Upper lobe of left lung (tissue), 6 donors: Measurements from ENCODE around the gene MPO. TPM values are rescaled to one million over a fixed set of nuclear protein-coding genes. Genes with fewer than 3 reads are reported as not detected.

Experiments used
- ATAC-seq, 2 donors: fragments of 200-7000 bp; cut with Tn5 transposase; one replicate each; pipeline ENCODE4 v1.9.1; 2022; ENCODE audit warnings: mild to moderate bottlenecking in 2 of 2, moderate library complexity in 2 of 2; ENCODE audit not compliant: low FRiP score in 2 of 2
- DNase-seq, 2 donors: peaks; one replicate each; pipeline ENCODE4 v3.0.0-alpha.2; 2019 to 2020
- H3K27ac ChIP-seq, 4 donors: fragments of 200-600 bp; sonication (generic); one replicate each; pipeline ENCODE4 v1.5.1; 2016 to 2019
- H3K27me3 ChIP-seq, 4 donors: fragments of 200-600 bp; sonication (generic); one replicate each; pipeline ENCODE4 v1.5.1; 2017 to 2019
- H3K36me3 ChIP-seq, 4 donors: fragments of 200-600 bp; sonication (generic); one replicate each; pipeline ENCODE4 v1.5.1; 2016 to 2019
- H3K4me1 ChIP-seq, 4 donors: fragments of 200-600 bp; sonication (generic); one replicate each; pipeline ENCODE4 v1.5.1; 2018 to 2019
- H3K4me3 ChIP-seq, 4 donors: fragments of 200-600 bp; sonication (generic); one replicate each; pipeline ENCODE4 v1.5.1; 2017 to 2019; ENCODE audit warnings: mild to moderate bottlenecking in 2 of 4, moderate library complexity in 1 of 4
- H3K9me3 ChIP-seq, 4 donors: fragments of 200-600 bp; sonication (generic); one replicate each; pipeline ENCODE4 v1.5.1; 2018 to 2019
- EP300 ChIP-seq, 4 donors: sonication (generic); formaldehyde crosslinking; IDR thresholded peaks; one replicate each; pipeline ENCODE4 v1.5.1; 2017; ENCODE audit warnings: antibody characterized with exemption in 4 of 4, control low read depth in 2 of 4
- POLR2A ChIP-seq, 4 donors: fragments of 450-650 bp; IDR thresholded peaks; one replicate each; pipeline ENCODE4 v1.5.1; 2016 to 2017; ENCODE audit warnings: antibody characterized with exemption in 4 of 4, mild to moderate bottlenecking in 2 of 4
- POLR2AphosphoS5 ChIP-seq, 2 donors: sonication (generic); formaldehyde crosslinking; IDR thresholded peaks; one replicate each; pipeline ENCODE4 v1.5.1; 2017; ENCODE audit warnings: antibody characterized with exemption in 2 of 2
- WGBS, 2 donors: methylation state at CpG; one replicate each; pipeline ENCODE4 v1.1.5; 2017 to 2018; 5-methylcytosine and 5-hydroxymethylcytosine counted together
- total RNA-seq, 6 donors: library from RNA; depleted of rRNA in 4 of 6; stranded (reverse); fragments of >200 nt in 4 of 6; gene quantifications; one replicate each; pipeline versions ENCODE4 v1.1.0 to v1.2.1, GENCODE V29; 2016 to 2021
- TF ChIP-seq, protein P1 (sequence below), 6 experiments: fragments of 450-650 bp in 4 of 6; fragments of 200-600 bp in 2 of 6; sonication (generic) in 2 of 6; IDR thresholded peaks; one replicate each; pipeline ENCODE4 v1.5.1; 2016 to 2019; ENCODE audit warnings: antibody characterized with exemption in 6 of 6
- donor health status: DM: no; HTN: no; CAD: no; lungs with moderate emphysema.
- donor health status: DM: no; HTN: yes; CAD: no; lungs with severe emphysema.

MPO gene
- total RNA-seq, 6 donors from 2014 or later = 0.71 to 4.6 (median 1.0) TPM

DNA sequence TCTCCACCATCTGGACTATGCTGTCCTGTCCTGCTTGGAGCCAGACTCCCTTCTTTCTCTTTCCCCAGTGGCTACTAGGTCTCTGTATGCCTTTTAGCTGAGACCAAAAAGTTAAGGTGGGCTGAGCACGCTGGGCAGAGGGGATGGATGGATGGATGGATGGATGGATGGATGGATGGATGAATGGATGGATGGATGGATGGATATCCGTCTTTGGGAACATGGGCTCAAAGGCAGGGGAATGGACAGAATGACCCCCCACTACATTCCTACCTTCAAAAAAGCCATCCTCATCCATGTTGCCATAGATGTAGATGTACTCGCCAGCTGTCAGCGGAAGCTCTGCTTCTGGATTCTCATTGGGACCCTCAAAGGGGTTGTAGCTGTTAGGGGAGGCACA, 35.0 kb upstream of the MPO start:
- TF ChIP-seq POLR2AphosphoS5 (IDR thresholded peaks at IDR 0.05) (no peak), POLR2A (IDR thresholded peaks at IDR 0.05) (no peak), EP300 (IDR thresholded peaks at IDR 0.05) (no peak)
- TF ChIP-seq, protein P1, sequence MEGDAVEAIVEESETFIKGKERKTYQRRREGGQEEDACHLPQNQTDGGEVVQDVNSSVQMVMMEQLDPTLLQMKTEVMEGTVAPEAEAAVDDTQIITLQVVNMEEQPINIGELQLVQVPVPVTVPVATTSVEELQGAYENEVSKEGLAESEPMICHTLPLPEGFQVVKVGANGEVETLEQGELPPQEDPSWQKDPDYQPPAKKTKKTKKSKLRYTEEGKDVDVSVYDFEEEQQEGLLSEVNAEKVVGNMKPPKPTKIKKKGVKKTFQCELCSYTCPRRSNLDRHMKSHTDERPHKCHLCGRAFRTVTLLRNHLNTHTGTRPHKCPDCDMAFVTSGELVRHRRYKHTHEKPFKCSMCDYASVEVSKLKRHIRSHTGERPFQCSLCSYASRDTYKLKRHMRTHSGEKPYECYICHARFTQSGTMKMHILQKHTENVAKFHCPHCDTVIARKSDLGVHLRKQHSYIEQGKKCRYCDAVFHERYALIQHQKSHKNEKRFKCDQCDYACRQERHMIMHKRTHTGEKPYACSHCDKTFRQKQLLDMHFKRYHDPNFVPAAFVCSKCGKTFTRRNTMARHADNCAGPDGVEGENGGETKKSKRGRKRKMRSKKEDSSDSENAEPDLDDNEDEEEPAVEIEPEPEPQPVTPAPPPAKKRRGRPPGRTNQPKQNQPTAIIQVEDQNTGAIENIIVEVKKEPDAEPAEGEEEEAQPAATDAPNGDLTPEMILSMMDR (IDR thresholded peaks at IDR 0.05) = no peak
- no peaks in the 10 kb centered on the region for H3K4me1 ChIP-seq
- H3K27ac ChIP-seq = no peak overlapping the region
- no peak overlapping the region for H3K4me3 ChIP-seq
- no peaks in the 10 kb centered on the region for H3K27me3 ChIP-seq
- 90 to 100% methylated on average over 4 of the region's 4 CpGs for WGBS, 2 donors
- DNase-seq = no peak
- H3K36me3 ChIP-seq = no peaks in the 10 kb centered on the region
- H3K9me3 ChIP-seq = no peaks in the 10 kb centered on the region
- no peak for ATAC-seq

DNA sequence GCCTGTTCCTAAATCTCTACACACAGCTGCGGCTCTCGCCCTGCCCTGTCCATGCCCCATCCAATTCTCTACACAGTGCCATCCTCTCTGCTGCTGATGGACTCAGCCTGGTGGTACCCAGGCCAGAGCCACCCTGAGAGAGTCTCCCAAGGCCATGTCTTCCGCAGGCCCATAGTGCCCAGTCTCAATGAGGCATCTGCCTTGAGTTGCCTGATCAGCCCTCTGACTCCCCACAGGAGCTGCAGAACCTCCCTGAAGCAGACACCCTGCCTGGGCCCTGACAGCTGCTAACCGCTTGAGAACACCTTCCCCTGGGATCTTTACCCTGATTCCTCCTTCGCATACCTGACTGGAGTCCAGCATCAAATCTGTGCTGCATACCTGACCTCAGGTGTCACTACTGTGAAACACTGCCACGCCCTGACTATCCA, 34.6 kb upstream of the MPO start:
- TF ChIP-seq POLR2A (IDR thresholded peaks at IDR 0.05) (no peak), POLR2AphosphoS5 (IDR thresholded peaks at IDR 0.05) (no peak), EP300 (IDR thresholded peaks at IDR 0.05) (no peak)
- TF ChIP-seq, protein P1 (IDR thresholded peaks at IDR 0.05) = no peak
- H3K9me3 ChIP-seq = no peaks in the 10 kb centered on the region

DNA sequence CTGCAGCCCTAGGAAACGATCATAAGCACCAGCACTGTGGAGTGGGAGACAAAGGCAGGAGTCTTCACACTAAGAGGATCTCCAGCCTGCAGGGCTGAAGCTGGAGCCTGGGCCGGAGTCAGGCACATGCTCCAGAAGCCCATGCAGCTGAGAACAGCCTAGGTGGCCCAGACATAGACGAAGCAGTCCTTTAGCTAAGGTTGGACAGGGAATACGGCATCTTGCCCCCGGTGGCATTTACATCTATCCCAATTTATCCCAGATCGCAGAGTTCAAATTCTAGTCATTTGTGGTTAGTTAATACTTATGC, 33.9 kb upstream of the MPO start:
- H3K4me3 ChIP-seq = no peak overlapping the region
- H3K27me3 ChIP-seq = no peaks in the 10 kb centered on the region
- no peak overlapping the region for H3K27ac ChIP-seq
- WGBS, 2 donors = 87 to 93% methylated on average over 5 to 6 of the region's 6 CpGs
- ATAC-seq = no peak
- TF ChIP-seq POLR2AphosphoS5 (IDR thresholded peaks at IDR 0.05) = no peak
- H3K4me1 ChIP-seq = no peaks in the 10 kb centered on the region
- H3K36me3 ChIP-seq = no peaks in the 10 kb centered on the region
- DNase-seq = no peak
- no peaks in the 10 kb centered on the region for H3K9me3 ChIP-seq

More for the DNA sequence above, 34.6 kb upstream of the MPO start:
- Histone ChIP-seq H3K36me3 (no peaks in the 10 kb centered on the region), H3K27me3 (no peaks in the 10 kb centered on the region), H3K4me1 (no peaks in the 10 kb centered on the region), H3K27ac (no peak overlapping the region), H3K4me3 (no peak overlapping the region)
- DNase-seq = no peak
- no peak for ATAC-seq
- 90 to 92% methylated on average over 6 of the region's 6 CpGs for WGBS, 2 donors

DNA sequence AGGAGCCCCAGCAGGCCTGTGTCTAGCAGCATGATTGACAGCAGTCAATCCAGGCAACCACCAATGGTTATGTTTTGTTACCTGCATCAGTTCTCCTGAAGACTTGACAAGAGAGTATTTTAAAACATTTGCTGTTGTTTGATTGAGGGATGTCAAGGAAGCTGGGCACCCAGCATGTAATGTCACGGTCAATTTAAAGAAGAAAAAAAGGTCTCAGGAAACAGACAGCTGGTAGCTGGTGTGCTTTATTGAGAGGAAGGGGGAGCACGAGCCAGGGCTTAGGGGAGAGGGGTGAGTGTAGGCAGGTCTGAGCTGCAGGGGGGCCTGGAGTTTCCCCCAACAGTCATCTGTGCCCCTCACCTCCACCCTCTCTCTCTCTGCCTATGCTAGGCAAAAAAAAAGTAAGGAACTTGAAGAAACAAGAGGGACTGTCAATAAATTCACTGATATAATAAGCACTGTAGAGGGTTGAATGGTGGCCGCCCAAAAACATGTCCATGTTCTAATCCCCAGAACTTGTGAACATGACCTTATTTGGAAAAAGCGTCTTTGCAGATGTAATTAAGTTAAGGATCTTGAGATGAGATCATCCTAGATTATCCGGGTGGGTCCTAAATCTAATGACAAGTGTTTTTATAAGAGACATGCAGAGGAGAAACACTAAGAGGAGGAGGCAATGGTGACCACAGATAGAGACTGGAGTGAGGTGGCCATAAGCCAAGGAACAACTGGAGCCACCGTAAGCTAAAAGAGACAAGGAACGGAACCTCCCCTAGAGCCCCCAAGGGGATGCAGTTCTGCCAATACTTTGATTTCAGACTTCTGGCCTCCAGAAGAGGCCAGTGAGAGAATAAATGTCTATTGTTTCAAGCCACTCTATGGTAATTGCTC, 33.3 kb upstream of the MPO start:
- Histone ChIP-seq H3K27ac (no peak overlapping the region), H3K9me3 (no peaks in the 10 kb centered on the region), H3K36me3 (no peaks in the 10 kb centered on the region), H3K4me3 (no peak overlapping the region), H3K4me1 (no peaks in the 10 kb centered on the region), H3K27me3 (no peaks in the 10 kb centered on the region)
- no peak for TF ChIP-seq POLR2AphosphoS5 (IDR thresholded peaks at IDR 0.05)
- TF ChIP-seq, protein P1 (IDR thresholded peaks at IDR 0.05) = no peak
- no peak for TF ChIP-seq POLR2A (IDR thresholded peaks at IDR 0.05)
- TF ChIP-seq EP300 (IDR thresholded peaks at IDR 0.05) = no peak
- ATAC-seq (peak in 1 of 2 donors; percentile 38), DNase-seq (no peak)
- 74 to 81% methylated on average over 7 of the region's 7 CpGs for WGBS, 2 donors

DNA sequence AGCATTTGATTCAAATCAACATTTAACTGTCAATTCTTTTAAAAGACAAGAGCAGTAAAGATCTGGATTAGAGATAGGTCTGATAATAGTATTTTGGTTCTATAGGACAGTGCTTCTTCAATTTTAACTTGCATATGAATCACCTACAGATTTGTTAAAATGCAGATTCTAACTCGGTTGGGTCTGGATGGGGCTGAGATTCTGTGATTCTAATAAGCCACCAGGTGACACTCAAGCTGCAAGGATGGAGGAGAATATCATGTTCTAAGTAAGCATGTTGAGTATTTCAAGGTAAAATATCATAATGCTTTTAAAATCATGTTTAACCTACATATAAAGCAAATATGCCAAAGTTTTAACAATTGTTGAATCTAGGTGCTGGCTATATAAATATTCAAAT, 32.1 kb upstream of the MPO start:
- Histone ChIP-seq H3K27me3 (no peaks in the 10 kb centered on the region), H3K4me3 (no peak overlapping the region), H3K36me3 (no peaks in the 10 kb centered on the region), H3K4me1 (no peaks in the 10 kb centered on the region), H3K27ac (no peak overlapping the region), H3K9me3 (no peaks in the 10 kb centered on the region)
- DNase-seq = no peak
- TF ChIP-seq POLR2A (IDR thresholded peaks at IDR 0.05) = no peak
- TF ChIP-seq POLR2AphosphoS5 (IDR thresholded peaks at IDR 0.05) = no peak
- no peak for TF ChIP-seq EP300 (IDR thresholded peaks at IDR 0.05)
- TF ChIP-seq, protein P1 (IDR thresholded peaks at IDR 0.05) = no peak
- 50 to 63% methylated on average over 1 of the region's 1 CpG for WGBS, 2 donors
- no peak for ATAC-seq
